ENCODE measurements around the gene GRM7.

Gene GRM7

GRCh38 chr3:6971933-6972332, 111.0 kb downstream of the GRM7 start:
- DNase-seq (ENCODE audit: low spot score): no peak

DNA sequence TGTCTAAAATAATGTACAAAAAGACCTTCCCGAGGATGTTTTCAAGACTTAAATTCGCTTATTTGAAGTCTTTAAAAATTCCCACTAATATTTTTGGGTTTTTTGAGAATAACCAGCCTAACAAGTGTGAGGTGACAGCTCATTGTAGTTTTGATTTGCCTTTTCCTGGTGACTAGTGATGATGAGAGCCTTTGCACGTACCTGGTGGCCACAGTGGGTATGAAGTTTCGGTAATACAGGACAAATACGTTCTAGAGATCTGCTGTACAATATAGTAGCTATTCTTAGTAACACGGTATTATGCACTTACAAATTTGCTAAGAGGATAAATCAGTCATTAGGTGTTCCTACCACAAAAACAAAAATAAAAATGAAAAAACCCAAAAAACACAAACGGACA, 124.9 kb downstream of the GRM7 start:
- no peak for DNase-seq (ENCODE audit: low spot score)

DNA sequence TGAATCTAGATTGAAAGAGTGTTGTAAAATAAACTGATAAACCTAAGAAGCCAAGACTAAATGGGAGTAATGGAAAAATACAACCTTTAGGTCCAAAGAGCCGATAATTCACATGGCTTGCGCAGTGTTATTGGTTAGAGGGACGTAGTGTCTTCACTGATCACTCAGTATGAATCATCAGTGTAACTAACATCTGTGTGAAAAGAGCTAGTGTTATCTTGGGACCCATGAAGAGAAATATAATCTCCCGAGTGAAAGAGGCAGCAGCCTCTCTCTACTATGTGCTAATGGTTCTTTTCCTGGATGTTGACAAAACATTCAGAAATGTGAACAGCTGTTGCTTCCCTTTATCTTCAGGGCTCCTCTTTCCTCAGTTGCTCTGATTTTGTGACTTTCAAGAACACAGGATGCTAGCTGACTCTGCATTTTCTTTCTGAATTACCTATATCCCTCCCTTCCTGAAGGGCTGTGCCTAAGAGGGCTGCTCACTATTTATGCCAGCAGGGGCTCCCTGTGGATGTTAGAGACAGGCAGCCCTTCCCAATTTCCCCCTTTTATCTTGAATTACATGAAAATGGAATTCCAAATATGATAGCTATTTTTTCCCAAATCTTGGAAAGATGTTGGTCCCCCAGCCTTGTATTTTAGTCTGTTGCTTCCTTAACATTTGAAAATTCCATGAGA, 128.8 kb downstream of the GRM7 start:
- no peak for DNase-seq (ENCODE audit: low spot score)

GRCh38 chr3:6994081-6994668, 133.3 kb downstream of the GRM7 start:
- DNase-seq (ENCODE audit: low spot score): no peak

DNA sequence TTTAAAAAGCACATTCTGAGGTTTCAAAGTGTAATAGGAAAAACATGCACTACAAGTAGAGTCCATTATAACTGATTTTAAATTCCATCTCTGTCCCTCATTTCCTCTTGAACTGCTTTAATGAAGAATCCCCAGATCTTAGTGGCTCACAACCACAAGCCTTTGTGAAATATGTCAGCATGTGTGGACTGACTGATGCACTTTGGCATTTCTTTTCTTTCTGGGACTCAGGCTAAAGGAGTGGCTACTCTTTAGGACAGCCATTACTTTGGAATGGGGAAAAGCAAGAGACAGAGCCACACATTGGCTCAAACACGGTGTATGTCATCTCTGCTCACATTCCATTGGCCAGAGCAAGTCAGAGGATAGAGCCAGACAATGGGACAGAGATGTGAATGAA, 139.6 kb downstream of the GRM7 start:
- no peak for DNase-seq (ENCODE audit: low spot score)

GRCh38 chr3:7001370-7001769, 140.5 kb downstream of the GRM7 start:
- DNase-seq (ENCODE audit: low spot score): no peak

- DNase-seq (ENCODE audit: low spot score): no peak
These were observed 154.9 kb downstream of the GRM7 start for GRCh38 chr3:7015683-7016440.

DNA sequence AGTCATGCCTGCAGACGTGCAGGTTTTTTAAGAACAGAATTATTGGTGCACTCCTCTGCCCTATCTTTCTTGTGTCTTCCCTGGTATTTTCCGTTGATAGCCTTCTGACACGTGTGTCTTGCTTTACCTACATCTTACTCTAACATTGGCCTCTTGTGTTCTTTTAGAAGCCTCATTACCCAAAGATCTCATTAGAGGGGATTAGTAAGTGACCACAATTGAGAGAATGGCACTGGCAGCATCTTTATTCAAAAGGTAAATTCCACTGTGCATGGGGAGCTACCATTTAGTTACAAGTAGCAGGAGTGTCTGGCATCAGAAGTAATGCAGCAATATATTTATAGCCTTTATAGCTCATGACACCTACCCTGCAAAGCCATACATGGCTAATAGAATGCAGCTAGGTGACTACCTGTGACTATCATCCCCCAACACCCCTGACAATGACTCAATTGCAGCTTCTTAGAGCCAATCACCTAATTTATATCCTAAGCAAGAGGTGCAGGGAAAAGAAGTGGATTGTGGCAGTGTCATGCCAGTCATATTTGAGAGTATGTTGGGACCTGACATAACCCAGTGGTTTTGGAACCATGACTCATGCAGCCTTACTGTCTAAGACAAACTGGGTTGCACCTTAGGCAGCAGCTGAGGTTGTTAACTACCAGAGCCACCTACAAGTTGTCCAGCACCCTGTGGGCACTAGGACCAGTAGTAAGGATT, 164.8 kb downstream of the GRM7 start:
- DNase-seq (ENCODE audit: low spot score): no peak

DNA sequence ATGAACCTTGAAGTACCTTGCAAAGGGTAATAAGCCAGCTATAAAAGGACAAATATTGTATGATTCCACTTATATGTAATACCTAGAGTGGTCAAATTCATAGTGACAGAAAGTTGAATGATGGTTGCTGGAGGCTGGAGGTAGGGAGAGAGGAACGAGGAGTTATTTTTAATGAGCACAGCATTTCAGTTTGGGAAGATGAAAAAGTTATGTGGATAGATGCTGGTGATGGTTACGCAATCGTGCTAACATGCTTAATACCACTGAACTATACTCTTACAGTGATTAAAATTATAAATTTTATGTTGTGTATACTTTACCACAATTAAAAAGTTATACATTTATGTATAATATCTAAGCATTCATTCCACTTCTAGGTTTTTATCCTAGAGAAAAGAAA, 168.6 kb downstream of the GRM7 start:
- DNase-seq (ENCODE audit: low spot score): no peak

GRCh38 chr3:7038394-7038793, 177.5 kb downstream of the GRM7 start:
- no peak for DNase-seq (ENCODE audit: low spot score)

DNA sequence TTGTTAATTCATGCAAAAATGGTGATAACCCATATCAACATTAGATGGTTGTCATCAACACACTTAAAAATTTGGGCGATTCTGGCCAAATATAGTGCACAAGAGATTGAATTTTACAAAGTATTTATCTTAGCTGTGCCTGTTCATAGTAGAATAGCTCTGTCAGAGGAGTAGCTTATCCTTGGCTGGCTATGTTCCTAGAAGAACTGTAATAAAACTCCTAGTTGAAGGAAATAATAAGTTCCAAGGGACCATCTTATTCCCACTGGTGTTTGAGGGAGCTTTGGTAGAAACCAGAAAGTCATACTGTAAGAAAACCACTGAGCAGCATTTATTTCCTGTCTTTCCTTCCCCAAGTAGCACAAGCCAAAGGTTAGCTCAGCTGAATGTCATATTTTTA, 201.8 kb downstream of the GRM7 start:
- DNase-seq (ENCODE audit: low spot score): no peak

DNA sequence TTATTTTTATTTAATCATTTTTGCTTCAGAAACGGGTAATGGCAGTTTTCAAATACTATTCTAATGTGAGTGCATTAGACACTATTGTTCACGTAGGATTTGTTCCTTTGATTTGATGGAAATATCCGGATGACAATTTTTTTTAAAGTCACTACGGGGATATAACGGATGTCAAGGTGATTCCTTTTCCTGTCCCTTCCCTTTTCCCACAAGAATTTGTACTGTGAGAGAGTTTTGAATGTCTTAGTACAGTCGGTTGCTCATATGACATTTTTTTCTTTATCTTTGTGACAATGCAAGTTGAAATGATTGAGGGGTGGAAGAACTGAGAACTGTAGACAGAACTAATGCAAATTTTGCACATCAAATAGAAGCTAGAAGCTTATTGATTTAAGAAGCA, 209.5 kb downstream of the GRM7 start:
- no peak for DNase-seq (ENCODE audit: low spot score)

DNA sequence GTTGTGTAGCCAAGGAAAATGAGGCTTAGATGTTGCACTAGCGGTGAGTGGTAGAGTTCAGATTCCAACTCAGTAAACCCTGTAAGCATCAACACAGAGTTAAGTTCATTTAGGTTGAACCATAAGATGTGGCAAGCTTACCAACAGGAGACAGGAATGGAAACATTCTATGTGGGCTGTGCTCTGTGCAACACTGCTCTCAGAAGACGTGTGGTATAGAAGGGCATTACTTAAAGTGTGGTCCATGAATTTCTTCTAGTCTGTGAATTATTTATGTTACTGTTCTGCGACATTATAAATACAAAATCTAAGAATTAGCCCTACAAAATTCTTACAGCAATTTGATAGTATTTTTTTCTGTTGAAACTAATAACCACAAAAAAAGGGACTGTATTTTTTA, 213.3 kb downstream of the GRM7 start:
- no peak for DNase-seq (ENCODE audit: low spot score)

DNA sequence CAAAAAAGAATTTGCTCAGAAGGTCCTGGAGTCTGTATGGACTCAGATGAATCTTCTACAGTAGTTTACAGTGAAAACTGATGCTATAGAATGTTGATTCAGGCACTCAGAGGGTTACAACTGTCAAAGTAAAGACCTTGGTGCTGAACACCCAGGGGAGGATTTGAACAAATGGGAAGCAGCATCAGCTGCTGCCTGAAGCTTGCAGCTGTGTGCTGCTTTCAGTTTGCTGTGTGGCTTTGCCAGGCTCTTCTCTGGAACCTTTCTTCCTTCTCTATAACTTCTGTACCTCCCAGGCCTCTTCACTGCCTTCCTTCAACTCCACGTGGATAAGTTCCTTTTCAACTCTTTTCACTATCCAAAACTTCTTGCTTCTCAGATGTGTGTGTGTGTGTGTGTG, 214.2 kb downstream of the GRM7 start:
- no peak for DNase-seq (ENCODE audit: low spot score)

DNA sequence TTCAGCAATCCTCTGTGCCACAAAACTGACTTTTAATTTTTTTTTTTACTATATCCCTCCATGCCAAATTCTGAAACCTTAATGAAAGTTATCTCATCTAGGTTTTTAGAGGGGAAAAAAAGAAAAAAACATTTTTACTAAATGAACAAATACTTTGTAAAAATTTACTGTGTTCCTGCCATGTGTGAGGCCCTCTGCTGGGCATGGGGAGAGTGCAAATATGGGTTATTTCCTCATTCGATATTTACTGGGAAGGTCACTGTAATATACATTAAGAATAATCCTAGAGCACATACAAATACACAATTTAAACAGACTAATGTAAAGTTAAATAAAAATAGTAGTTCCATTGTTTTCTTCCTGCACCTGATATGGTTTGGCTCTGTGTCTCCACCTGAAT, 215.0 kb downstream of the GRM7 start:
- no peak for DNase-seq (ENCODE audit: low spot score)

- no peak for DNase-seq (ENCODE audit: low spot score)
These were observed 221.3 kb downstream of the GRM7 start for GRCh38 chr3:7082244-7082643.

DNA sequence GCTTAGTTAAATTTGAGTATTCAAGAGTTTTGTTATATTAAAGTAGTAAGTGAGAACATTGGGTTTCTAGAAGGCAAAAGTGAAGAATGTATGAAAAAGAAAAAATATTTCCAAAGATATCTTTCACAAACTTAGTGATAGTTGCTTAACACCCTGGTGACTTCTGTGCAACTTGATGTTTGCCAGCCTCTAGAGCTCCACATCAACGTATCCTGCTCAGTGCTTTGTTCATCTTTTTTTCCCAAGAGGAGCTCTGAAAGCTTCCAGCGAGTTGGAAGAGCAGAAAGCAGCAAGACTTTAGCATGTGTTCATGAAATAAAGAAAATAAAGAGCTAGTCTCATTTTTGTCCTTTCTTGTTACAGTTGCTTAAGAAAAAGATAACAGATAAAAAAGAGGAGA, 225.5 kb downstream of the GRM7 start:
- DNase-seq (ENCODE audit: low spot score): no peak

DNA sequence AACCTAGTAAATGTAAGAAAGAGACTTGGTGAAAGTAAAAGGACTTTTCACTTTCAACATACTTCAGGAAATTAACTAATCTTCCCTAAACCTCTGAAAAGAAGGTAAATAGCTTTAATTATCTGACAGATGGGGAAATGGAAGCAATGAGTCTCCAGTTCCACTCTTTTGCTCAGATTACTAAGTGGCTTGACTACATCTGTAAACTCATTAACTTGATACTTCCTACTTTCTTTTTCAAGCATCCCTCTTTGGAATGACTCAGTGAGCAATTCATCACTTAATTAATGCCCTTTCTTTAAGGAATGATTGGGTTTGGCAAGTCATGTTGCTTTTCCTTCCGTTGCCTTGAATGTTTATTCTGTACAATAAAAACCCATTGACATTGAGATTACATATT, 234.2 kb downstream of the GRM7 start:
- no peak for DNase-seq (ENCODE audit: low spot score)

GRCh38 chr3:7100136-7100535, 239.2 kb downstream of the GRM7 start:
- no peak for DNase-seq (ENCODE audit: low spot score)

DNA sequence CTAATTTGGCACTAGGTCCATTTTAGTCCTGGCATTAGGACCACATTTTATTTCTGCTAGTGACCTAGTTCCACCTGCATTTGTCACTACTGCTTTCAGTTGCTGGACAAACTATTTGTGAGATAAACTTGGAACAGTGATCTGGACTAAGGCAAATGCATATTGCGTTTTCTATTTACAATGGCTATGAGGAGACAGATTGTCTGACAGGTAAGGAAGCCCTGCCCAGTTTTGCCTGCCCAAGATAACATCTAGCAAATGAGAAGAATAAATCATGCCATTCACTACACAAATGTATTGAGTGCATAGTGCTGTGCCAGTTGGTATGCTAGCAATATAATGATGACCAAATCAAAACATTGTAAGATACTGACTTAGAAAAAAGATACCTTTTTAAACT, 245.7 kb downstream of the GRM7 start:
- no peak for DNase-seq (ENCODE audit: low spot score)

DNA sequence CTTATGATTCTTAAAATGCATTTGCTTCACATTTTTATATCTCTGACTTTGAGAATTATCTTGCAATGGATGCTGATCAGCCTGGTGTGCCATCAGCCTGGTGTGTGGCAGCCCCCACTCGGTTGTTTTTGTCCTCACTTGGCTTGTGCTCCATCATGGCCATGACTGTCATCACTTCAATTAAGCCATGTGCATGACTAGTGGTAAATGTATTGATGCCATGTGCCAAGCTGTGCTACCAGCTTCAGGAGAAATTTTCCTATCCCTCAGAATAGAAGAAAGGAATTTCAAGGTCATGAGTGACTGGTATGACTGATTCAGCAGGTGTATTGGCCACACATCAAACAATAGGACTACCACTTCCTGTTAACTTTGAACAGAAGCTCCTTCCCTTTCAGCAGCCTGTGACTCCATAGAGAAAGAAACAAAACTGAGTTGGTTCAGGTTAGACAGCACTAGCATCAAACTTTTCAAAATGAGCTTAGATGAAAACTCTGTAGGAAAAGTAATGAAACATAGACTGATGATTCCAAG, 251.7 kb downstream of the GRM7 start:
- no peak for DNase-seq (ENCODE audit: low spot score)

GRCh38 chr3:7144697-7145308, 283.9 kb downstream of the GRM7 start:
- no peak for DNase-seq (ENCODE audit: low spot score)
